ENCODE data around the gene MRPS18B. TPM values are rescaled to one million over a fixed set of nuclear protein-coding genes. Genes with fewer than 3 reads are reported as not detected.
"Not testable (repeated sequence)": the region's sequence is repeated elsewhere in the genome, so short reads cannot be mapped to it uniquely, and the experiment has no call there.

Gene MRPS18B
- 41.3 TPM for total RNA-seq

DNA sequence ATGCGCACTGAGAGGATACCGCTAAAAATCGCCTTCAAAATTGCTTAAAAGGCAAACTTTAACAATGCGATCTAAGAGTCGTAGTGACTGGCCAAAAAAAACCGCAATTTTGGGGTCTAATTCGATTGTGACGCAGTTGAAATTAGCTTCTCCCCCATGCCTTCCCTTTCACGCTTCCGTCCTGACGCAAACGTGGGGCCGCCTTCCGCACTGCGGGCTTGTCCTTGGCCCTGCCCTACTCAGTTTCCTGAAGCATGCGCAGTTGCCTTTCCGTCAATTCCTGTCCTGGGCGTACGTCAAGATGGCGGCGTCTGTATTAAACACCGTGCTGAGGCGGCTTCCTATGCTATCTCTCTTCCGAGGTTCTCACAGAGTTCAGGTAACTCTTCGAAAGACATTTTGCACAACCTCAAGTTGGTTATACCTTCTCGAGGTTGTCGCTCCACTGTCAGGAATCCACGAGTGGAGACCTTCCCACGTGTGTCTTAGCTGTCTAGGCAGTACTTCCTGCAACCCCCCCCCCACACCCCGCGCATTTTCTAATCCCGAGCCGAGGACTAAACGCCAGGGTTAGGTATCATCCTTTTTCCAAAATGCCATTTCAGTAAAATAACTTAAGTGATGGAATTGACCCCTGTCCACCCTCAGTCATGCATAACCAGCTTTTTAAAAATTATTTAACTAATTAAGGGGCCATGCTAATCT lies at the start of gene MRPS18B:
Gene MRPS18B, plus strand, starts transcription at position 276 of the 705 bp plus-strand sequence. Its CDS starts 26 bp downstream, at position 302.
- DNase-seq = peak; percentile 100

DNA sequence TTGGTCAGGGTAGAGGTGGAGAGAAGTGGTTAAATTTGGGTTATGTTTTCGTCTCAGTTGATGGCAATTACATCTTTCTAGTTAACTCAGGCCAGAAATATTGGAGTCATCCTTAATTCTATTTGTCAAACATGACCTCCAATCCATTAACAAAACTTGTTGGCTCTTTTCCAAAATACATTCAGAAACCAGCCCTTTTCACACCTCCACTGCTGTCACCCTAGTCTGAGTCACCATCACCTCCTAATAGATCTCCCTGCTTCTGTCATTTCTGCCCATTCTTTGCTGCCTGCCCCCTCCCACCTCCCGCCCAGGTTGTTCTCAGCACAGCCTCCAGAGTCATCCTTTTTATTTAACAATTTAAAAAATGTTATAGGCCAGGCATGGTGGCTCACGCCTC lies 49.4 kb upstream of the MRPS18B start:
- DNase-seq = no peak

DNA sequence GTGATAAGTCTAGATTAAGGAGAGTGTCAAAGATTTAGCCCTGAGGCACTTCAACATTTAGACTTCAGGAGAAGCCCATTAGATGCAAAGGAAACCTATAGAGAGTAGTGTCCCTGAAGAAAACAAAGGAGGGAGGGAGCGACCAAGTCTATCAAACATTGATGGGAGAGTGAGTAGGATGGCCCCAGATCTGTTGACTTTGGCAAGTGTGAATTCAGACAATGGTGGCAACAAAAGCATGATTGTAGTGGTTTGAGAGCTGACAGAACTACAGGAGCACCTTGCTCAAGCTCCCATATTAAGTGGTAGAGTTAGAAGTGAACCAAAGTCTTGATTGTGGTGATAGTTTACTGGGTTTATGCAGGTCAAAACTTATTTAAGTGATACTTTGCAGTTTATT lies 47.4 kb upstream of the MRPS18B start:
- no peak for DNase-seq

DNA sequence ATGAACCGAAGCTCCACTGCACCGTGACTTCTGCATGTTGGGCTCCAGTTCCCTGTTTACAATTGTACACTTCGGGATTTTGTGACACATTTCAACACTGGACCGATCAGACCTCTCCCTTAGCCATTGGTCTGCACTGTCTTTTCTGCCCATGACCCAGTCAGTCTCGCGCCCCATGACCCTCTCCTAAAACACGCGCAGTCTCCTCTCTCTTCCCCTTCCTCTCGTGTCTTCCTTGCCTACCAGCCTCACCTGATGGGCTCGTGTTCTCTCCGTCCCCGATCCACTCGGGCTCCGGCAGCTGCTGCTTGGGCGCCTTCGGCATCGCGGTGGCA lies 46.9 kb upstream of the MRPS18B start:
- peak; percentile 61 for DNase-seq

DNA sequence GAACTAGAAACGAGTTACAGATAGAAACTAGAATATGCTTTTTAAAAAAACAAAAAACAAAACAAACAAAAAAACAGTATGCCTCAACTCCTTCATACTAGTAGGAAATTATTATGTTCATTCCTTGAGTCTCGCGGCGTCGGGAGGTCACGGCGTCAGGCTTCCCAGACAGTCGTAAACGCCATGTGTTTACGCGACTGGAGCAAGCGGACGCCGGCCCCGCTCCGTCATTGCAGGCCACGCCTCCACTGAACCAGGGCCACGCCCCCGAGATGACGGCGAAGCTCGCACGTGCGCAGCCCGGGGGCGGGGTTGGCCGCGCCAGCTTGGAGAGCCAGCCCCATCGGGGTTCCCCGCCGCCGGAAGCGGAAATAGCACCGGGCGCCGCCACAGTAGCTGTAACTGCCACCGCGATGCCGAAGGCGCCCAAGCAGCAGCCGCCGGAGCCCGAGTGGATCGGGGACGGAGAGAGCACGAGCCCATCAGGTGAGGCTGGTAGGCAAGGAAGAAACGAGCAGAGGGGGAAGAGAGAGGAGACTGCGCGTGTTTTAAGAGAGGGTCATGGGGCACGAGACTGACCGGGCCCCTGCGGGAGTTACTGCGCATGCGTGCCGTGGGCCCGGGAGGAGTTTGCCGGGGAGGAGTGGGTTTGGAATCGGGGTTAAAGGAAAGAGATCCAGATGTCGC lies 46.4 kb upstream of the MRPS18B start, which contains the start of gene ABCF1:
Gene ABCF1, plus strand, starts transcription at position 368 of the 687 bp plus-strand sequence. Its CDS starts 46 bp downstream, at position 414.
- DNase-seq = peak; percentile 97

DNA sequence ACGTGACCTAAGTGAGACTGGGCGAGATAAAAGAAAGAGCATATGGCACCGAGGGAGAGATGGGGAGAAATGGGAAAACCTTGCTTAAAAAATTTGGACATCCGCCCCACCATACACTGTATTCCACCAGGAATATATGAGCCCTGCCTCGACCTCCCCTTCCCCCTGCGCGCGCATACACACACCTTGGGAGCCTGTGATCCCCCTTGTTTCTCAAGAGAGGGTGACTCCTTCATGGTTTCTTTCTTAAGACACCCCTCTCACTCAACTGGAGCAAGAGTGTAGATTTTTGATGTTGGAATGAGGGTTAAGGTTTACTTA lies 45.9 kb upstream of the MRPS18B start:
- DNase-seq = no peak

DNA sequence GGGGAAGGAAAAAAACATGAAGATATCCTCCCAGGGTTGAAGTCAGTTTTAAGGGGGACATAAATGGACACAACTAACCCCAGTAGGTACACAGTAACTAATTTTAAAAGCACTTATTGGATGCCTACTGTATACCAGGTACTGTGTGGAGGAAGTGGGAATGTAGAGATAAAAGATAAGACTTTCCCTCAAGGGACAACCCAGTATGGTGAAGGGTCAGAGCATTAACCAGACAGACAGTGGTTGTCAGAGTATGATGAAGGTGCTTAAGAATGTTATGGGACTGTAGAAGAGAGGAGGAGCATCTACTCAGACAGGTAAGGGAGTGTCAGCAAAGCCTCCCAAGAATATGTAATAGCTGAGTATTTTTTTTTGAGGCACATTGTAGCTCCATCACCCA lies 45.5 kb upstream of the MRPS18B start:
- no peak for DNase-seq

DNA sequence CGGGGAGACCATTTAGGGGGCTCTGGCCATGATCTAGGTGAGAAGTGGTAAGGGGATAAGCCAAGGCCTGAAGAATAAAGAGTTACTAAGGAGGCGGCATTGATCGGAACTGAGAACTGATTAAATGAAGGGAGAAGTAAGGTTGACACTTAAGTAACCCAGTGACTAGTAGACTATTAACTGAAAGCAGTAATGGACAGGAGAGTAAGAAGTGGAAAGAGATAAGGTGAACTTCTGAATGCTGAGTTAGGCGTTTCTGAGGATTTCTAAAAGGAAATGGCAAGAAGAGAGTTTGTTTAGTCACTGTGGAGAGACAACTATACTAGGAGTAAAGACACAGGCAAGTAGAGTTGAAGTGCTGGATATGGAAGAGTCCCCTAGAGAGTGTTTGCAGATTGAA lies 44.5 kb upstream of the MRPS18B start:
- no peak for DNase-seq

DNA sequence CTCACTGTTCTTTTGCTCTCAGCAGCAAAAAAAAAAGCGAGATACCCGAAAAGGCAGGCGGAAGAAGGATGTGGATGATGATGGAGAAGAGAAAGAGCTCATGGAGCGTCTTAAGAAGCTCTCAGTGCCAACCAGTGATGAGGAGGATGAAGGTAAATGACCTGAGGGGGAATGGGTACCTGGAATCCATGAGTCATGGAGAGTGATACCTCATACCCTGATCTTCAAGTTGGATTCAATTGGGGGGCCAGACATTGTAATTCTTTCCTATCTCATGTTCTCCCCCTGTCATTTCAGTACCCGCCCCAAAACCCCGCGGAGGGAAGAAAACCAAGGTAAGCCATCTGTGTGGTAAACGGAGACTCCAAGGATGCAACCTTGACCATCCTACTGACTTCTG lies 39.6 kb upstream of the MRPS18B start:
- no peak for DNase-seq

DNA sequence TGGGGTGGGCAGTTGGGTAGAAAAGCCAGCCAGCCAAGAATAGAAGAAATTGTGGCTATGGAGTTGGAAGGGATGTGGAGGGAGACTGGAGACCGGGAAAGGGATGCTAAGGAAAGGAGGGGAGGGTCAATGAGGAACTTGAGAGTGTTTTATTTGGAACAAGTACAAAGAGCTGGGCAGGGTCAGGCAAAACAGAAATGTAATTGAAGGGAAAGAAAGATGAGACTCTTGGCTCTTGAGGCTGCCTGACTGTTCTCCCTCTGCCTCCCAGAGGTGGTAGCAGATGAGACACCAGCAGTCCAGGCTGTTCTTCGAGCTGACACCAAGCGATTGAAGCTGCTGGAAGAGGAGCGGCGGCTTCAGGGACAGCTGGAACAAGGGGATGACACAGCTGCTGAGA lies 33.7 kb upstream of the MRPS18B start:
- no peak for DNase-seq

DNA sequence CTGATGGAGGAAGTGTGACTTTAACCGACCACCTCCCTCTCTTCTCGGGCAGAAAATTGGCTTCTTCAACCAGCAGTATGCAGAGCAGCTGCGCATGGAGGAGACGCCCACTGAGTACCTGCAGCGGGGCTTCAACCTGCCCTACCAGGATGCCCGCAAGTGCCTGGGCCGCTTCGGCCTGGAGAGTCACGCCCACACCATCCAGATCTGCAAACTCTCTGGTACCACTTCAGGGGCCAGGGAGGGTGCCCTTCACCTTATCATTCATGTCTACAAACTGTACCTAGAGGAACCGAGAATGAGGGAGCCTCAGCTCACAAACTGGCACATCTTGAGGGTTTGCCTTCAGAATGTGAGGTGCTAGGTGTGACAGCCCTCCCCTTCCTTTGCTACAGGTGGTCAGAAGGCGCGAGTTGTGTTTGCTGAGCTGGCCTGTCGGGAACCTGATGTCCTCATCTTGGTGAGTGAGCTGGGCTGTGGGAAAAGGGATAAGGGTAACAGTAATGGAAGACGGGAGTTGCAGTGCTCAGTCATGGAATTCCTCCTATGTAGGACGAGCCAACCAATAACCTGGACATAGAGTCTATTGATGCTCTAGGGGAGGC lies 27.8 kb upstream of the MRPS18B start:
- no peak for DNase-seq

DNA sequence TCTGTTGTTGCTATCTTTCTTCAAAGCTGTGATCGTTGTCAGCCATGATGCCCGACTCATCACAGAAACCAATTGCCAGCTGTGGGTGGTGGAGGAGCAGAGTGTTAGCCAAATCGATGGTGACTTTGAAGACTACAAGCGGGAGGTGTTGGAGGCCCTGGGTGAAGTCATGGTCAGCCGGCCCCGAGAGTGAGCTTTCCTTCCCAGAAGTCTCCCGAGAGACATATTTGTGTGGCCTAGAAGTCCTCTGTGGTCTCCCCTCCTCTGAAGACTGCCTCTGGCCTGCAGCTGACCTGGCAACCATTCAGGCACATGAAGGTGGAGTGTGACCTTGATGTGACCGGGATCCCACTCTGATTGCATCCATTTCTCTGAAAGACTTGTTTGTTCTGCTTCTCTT lies 27.1 kb upstream of the MRPS18B start:
- DNase-seq = no peak

DNA sequence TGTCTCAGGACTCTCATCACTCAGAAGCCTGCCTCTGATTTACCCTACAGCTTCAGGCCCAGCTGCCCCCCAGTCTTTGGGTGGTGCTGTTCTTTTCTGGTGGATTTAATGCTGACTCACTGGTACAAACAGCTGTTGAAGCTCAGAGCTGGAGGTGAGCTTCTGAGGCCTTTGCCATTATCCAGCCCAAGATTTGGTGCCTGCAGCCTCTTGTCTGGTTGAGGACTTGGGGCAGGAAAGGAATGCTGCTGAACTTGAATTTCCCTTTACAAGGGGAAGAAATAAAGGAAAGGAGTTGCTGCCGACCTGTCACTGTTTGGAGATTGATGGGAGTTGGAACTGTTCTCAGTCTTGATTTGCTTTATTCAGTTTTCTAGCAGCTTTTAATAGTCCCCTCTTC lies 26.6 kb upstream of the MRPS18B start:
- DNase-seq = peak; percentile 26

DNA sequence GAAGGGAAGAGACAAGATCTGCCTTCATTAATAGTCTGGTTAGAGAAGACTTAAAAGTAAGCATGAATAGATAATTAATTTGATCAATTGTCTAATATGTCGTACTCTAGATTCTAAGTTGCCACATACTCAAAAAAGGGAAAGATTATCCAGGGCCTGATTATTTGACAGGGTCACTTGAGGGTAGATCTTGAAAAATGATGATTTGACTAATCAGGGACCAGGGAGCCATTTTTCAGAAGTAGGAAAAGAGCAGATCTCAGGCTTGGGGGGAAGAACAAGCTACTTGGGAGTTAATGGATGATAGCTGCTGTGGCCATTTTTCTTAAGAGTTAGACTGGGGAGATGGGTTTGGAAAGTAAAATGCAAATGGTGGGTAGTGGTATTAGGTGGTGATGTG lies 25.4 kb upstream of the MRPS18B start:
- no peak for DNase-seq

DNA sequence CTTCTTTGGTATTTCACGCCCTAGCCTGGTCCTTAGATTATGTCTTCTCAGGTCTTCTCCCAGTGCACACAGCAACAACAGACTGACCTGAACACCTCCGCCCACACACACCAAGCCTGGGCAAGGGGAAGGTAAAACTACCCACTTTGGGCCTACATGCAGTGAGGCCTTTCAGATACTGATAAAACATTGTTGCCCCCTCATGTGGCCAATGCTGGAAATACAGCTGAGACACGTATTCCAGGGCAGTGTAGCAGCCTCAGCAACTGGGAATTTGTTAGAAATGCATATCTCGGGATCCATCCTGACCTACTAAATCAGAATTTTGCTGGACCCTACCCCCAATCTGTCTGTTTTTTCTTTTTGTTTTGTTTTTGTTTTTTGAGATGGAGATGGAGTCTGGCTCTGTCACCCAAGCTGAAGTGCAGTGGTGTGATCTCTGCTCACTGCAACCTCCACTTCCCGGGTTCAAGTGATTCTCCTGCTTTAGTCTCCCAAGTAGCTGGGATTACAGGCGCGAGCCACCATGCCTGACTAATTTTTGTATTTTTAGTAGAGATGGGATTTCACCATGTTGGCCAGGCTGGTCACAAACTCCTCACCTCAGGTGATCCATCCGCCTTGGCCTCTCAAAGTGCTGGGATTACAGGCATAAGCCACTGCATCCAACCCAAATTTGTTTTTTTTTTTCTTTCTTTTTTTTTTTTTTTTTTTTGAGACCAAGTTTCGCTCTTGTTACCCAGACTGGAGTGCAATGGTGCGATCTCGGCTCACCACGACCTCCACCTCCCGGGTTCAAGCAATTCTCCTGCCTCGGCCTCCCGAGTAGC lies 20.1 kb upstream of the MRPS18B start:
- not testable (repeated sequence) for DNase-seq

DNA sequence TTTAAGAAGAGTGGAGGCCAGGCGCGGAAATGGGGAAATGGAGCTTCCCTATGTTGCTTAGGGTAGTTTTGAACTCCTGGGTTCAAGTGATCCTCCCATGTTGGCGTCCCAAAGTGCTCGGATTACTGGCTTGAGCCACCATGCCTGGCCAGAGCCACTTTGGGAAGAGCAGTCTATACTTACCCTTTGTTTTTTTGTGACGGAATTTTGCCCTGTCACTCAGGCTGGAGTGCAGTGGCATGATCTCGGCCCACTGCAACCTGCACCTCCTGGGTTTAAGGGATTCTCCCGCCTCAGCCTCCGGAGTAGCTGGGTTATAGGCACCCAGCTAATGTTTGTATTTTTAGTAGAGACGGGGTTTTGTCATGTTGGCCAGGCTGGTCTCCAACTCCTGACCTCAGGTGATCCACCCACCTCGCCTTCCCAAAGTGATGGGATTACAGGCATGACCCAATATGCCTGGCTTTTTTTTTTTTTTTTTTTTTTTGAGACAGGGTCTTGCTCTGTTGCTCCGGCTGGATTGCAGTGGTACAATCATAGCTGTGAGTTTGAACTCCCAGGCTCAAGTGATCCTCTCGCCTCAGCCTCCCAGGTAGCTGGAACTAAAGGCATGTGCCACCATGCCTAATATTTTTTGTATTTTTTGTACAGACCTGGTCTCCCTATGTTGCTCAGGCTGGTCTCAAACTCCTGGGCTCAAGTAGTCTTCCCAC lies 18.6 kb upstream of the MRPS18B start:
- DNase-seq = no peak

DNA sequence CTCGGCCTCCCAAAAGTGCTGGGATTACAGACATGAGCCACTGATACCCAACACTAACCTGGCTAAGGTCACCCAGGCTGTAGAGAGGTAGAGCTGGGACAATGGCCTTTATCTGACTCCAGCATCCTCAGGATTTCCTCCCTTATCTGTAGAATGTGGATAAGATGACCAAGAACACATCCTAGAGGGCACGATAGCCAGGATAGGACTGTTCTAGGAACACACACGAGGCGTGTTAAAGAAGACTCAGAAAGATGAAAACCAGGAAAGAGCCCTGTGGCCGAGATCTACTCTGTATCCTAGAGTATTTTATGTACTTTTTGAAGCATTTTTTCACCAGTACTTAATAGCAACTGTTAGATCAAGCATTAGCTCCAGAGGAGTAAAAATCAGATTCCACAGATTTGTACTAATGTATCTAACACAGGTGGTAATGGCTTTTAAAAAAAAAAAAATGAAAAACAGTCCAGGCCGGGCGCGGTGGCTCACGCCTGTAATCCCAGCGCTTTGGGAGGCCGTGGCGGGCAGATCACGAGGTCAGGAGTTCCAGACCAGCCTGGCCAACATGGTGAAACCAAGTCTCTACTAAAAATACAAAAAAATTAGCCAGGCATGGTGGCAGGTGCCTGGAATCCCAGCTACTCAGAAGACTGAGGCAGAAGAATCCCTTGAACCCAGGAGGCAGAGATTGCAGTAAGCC lies 17.9 kb upstream of the MRPS18B start:
- no peak for DNase-seq

DNA sequence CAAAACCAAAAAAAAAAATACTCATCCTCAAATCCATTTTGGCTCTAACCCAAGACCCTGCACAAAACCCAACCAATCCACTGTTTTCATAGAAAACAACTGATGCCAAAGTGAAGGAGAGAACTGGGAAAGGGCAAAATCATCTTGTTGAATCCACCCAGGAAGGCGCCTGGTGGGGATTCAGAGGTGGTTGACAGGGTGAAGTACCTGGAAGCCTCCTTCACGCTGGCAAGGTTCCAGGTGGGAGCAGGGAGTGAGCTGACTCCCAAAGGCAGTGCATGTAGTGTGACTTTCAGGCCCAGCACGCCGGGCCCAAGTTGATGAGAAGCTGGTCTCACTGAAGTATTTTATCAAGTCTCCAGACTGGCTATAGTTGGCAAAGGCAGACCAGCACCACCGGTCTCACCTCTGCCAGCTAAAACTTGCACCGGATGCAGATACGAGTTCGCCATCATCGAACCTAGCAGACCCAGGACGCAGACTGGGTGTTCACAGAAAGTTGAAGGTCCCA lies 17.1 kb upstream of the MRPS18B start:
- no peak for DNase-seq

DNA sequence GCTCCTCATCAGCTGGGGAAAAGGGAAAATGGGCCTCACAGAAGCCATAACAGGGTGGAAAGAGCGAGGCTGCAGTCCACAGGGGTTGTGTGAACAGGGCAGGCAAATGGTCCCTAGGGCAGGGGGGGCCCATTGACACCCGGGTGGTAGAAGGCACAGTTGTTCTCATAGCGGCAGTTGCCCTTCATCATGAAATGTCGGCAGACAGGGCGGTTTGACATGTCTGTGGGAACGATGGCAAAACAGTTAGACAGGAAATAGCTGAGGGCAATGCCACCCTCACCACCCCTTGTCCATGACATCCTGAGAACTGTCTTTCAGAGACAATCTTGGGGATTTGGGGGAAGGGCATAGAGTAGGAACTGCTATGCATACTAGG lies 16.2 kb upstream of the MRPS18B start:
- no peak for DNase-seq

DNA sequence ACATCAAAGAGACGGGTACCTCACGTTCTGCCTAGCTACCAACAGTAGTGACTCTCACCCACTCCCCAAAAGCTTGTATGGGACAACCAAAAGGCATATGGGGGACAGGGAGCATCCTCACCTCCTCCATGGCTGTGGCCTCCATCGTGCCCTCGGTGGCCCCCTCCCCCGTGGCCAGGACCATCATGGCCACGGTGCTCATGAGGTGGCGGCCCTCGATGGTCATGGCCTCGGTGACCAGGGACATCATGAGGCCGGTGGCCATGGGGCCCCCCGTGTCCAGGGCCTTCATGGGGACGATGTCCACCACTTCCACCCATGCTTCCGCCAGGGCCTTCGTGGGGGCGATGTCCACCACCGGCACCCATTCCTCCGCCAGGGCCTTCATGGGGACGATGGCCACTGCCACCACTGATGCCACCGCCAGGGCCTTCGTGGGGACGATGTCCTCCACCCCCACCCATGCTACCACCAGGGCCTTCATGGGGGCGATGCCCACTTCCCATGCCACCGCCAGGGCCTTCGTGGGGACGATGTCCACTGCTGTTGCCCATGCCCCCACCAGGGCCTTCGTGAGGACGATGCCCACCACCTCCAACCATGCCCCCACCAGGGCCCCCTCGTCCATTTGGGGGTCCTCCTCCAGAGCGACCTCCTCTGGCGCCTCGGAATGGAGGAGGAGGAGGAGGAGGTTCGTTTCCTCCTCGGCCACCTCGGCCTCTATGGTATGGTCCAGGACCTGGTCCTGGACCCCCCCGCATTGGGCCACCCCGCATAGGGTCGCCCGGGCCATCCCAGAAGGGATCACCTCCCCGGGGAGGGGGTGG lies 15.6 kb upstream of the MRPS18B start:
- no peak for DNase-seq

DNA sequence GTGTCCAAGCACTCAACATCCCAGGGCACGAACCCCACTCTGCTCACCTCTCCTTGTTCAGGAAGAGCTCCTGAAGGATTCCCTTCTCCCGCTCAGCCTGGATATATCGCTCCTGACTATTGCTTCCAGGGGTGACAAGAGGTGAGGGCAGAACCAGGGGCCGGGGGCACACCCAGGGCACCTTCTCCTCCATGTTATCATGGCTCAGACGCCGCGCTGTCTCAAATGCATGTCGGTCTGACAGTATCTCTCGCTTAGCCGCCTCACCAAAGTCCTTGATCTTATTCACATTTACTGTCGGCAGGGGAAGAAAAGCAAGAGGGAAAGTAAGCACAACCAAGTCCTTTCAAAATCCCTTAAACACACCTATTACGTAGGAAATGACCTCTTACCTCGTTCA lies 13.7 kb upstream of the MRPS18B start:
- DNase-seq = no peak

Measured in skin of body (tissue), 2 donors.